Measurements from ENCODE around the gene RASL10A. TPM values are rescaled to one million over a fixed set of nuclear protein-coding genes. Genes with fewer than 3 reads are reported as not detected.

Gene RASL10A
- total and polyA plus RNA-seq, 2 experiments from 2014 or later, result 1.6 to 3.0 TPM

GRCh38 chr22:29338398-29338797 is 22.9 kb upstream of the RASL10A start:
- TF ChIP-seq ZNF462 (CRISPR knock-in tag; IDR thresholded peaks at IDR 0.05) (no peak), REST (IDR thresholded peaks at IDR 0.05; ENCODE audit: unreplicated experiment) (no peak), CREB1 (CRISPR knock-in tag; IDR thresholded peaks at IDR 0.05; ENCODE audit: low read depth) (no peak), ZNF331 (CRISPR knock-in tag; IDR thresholded peaks at IDR 0.05; ENCODE audit: low read depth) (no peak), JUNB (IDR thresholded peaks at IDR 0.05; ENCODE audit: unreplicated experiment) (no peak), EZH2 (IDR thresholded peaks at IDR 0.05; ENCODE audit: low read depth, unreplicated experiment) (no peak), ETS1 (IDR thresholded peaks at IDR 0.05) (no peak), NANOG (IDR thresholded peaks at IDR 0.05; ENCODE audit: borderline replicate concordance) (no peak), CTCF (conservative IDR thresholded peaks at IDR 0.05; ENCODE audit: low read depth in 2 of 2) (no peak), ZNF114 (CRISPR knock-in tag; IDR thresholded peaks at IDR 0.05) (no peak), EZH2phosphoT487 (IDR thresholded peaks at IDR 0.05; ENCODE audit: unreplicated experiment) (no peak), POLR2AphosphoS5 (IDR thresholded peaks at IDR 0.05; ENCODE audit: low read depth) (no peak), STAT1 (IDR thresholded peaks at IDR 0.05; ENCODE audit: unreplicated experiment) (no peak)
- no peaks in the 10 kb centered on the region; the same call in 1 of the 2 replicates for H4K20me1 ChIP-seq (replicated peaks; ENCODE audit: insufficient read depth)
- DNase-seq (ENCODE audit: low spot score) (no peak), ATAC-seq (no peak)
- no peak overlapping the region for H3K27ac Mint-ChIP-seq
- H3K9me3 Mint-ChIP-seq, result no peaks in the 10 kb centered on the region
- H3K9me2 ChIP-seq (ENCODE audit: insufficient read depth), result no peaks in the 10 kb centered on the region
- no peak overlapping the region for H3K4me2 ChIP-seq
- H3K27ac ChIP-seq (ENCODE audit: low read depth), result no peak overlapping the region
- no peaks in the 10 kb centered on the region for H3K79me2 ChIP-seq (replicated peaks; ENCODE audit: insufficient read depth)
- peaks cover 8% of the 10 kb centered on the region; the same call in 1 of the 2 replicates for H3K36me3 ChIP-seq (ENCODE audit: insufficient read depth)
- H3K27me3 ChIP-seq (ENCODE audit: insufficient read depth), result no peaks in the 10 kb centered on the region
- no peak overlapping the region for H2AFZ ChIP-seq
- H3K4me1 Mint-ChIP-seq, result no peaks in the 10 kb centered on the region
- no peak overlapping the region for H3K4me3 ChIP-seq
- peaks cover 46% of the 10 kb centered on the region for H3K36me3 Mint-ChIP-seq (ENCODE audit: low read depth)
- no peaks in the 10 kb centered on the region for H3F3A ChIP-seq (replicated peaks; ENCODE audit: low read depth)
- H3K27me3 Mint-ChIP-seq (ENCODE audit: insufficient read depth, low read depth, poor library complexity), result peaks cover 7% of the 10 kb centered on the region
- no peaks in the 10 kb centered on the region for H3K4me1 ChIP-seq (ENCODE audit: insufficient read depth)
- no peak overlapping the region for H3K4me3 Mint-ChIP-seq

Measured in GM23338 (cell line).